ENCODE measurements around the gene ASCL4.

Gene ASCL4

DNA sequence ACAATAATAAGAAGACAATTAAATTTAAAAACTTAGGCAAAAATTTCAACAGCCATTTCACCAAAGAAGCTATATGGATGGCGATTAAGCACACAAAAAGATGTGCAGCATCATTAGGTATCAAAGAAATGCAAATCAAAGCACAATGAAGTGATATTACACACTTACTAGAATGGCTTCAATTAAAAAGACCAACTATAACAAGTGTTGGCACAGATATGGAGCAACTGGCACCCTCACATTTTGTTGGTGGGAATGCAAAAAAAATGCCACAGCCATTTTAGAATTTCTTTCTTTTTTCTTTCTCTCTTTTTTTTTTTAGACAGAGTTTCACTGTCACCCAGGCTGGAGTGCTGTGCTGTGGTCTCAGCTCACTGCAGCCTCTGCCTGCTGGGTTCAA is 11.6 kb upstream of the ASCL4 start:
- no peak overlapping the region for H3K4me3 ChIP-seq (ENCODE audit: low read depth, low read length)
- no peak for TF ChIP-seq CTCF (IDR thresholded peaks at IDR 0.05; ENCODE audit: borderline replicate concordance, insufficient read depth, low read depth, low read length)

GRCh38 chr12:107764626-107765025 is 9.9 kb upstream of the ASCL4 start:
- TF ChIP-seq CTCF (IDR thresholded peaks at IDR 0.05; ENCODE audit: borderline replicate concordance, insufficient read depth, low read depth, low read length), result no peak
- no peak overlapping the region for H3K4me3 ChIP-seq (ENCODE audit: low read depth, low read length)

- no peak for TF ChIP-seq CTCF (IDR thresholded peaks at IDR 0.05; ENCODE audit: borderline replicate concordance, insufficient read depth, low read depth, low read length)
- H3K4me3 ChIP-seq (ENCODE audit: low read depth, low read length), result no peak overlapping the region
Measured at GRCh38 chr12:107765316-107765715, 9.2 kb upstream of the ASCL4 start.

DNA sequence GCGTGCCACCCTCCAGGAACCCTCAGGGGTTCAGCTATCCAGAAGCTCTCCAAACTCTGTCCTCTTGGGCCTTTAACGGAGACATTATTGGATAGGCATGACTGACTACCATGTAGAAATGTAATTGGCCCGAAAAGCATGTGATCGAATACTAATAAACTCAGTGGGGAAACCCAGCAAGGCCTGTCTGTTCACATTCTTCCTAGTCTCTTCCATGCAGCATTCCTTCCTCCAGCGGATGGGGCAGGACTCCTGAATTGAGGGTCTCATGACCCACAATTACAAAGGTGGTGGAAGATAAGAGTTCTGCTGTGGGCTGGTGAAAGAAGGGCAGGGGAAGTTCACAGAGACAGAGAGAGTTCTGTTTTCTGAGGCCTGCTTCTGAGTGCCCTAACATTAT is 7.0 kb upstream of the ASCL4 start:
- no peak for TF ChIP-seq CTCF (IDR thresholded peaks at IDR 0.05; ENCODE audit: borderline replicate concordance, insufficient read depth, low read depth, low read length)
- H3K4me3 ChIP-seq (ENCODE audit: low read depth, low read length), result no peak overlapping the region

GRCh38 chr12:107775093-107775721 is 703 bp downstream of the ASCL4 start:
- H3K4me3 ChIP-seq (ENCODE audit: low read depth, low read length), result no peak overlapping the region
- TF ChIP-seq CTCF (IDR thresholded peaks at IDR 0.05; ENCODE audit: borderline replicate concordance, insufficient read depth, low read depth, low read length), result 0 out of 2 replicates have a peak, but pooled peaks have one; percentile 1

GRCh38 chr12:107776171-107776570 is 1.7 kb downstream of the ASCL4 start:
- no peak overlapping the region for H3K4me3 ChIP-seq (ENCODE audit: low read depth, low read length)
- no peak for TF ChIP-seq CTCF (IDR thresholded peaks at IDR 0.05; ENCODE audit: borderline replicate concordance, insufficient read depth, low read depth, low read length)

DNA sequence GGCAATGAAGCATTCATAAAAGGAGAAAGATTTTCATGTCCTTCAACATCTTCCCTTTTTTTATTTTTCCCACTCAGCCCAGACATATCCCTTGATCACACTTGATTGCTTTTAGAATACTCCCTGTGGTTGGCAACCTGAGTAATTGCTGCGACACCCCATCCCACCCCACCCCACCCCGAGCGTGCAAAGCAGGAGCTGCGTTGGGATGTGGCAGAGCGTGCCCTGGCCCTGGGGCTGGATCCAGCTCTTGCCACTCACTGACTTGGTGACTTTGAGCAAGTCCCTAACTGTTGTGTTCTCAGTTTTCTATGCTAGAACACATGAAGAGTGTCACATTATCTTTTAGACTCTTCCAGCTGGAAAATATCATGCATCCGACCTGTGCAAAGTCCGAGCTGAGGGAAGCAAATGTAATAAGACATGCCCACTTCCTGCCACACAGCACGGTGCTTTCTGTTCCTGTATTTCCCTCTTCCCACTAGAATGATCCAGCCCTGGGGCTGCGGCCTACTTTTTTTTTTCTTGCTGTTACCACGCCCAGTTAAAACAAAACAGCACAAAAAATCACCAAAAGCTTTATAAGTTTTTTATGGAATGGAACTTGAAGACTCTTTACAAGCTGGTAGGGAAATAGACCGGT is 4.0 kb downstream of the ASCL4 start:
- TF ChIP-seq CTCF (IDR thresholded peaks at IDR 0.05; ENCODE audit: borderline replicate concordance, insufficient read depth, low read depth, low read length), result no peak
- H3K4me3 ChIP-seq (ENCODE audit: low read depth, low read length), result no peak overlapping the region
